Neural progenitor cell (in vitro differentiated cells): ENCODE data around the gene ZPR1. TPM values are rescaled to one million over a fixed set of nuclear protein-coding genes. Genes with fewer than 3 reads are reported as not detected.

Experiments
- DNase-seq: peaks from one replicate; pipeline ENCODE4 v3.0.0-alpha.2; 2016; ENCODE audit warnings: low spot score
- H2AFZ ChIP-seq: fragments of 200-600 bp; sonication (generic); replicated peaks from 2 replicates; pipeline ENCODE4 v1.6.1; 2016; ENCODE audit warnings: antibody characterized with exemption
- H3F3A ChIP-seq: fragments of 200-600 bp; sonication (generic); 2 replicates; pipeline ENCODE4 v1.6.1; 2016; ENCODE audit warnings: antibody characterized with exemption, low read depth
- H3K27ac ChIP-seq: fragments of 200-600 bp; sonication (generic); 2 replicates; pipeline ENCODE4 v1.5.1; 2016; ENCODE audit warnings: mild to moderate bottlenecking
- H3K27me3 ChIP-seq: fragments of 200-600 bp; sonication (generic); 2 replicates; pipeline ENCODE4 v1.6.1; 2016; ENCODE audit warnings: mild to moderate bottlenecking, moderate library complexity
- H3K36me3 ChIP-seq: fragments of 200-600 bp; sonication (generic); 2 replicates; pipeline ENCODE4 v1.5.1; 2016
- H3K4me1 ChIP-seq: fragments of 200-600 bp; sonication (generic); 2 replicates; pipeline ENCODE4 v1.6.1; 2016; ENCODE audit warnings: mixed run types
- H3K4me2 ChIP-seq: fragments of 200-600 bp; sonication (generic); 2 replicates; pipeline ENCODE4 v1.6.1; 2016
- H3K4me3 ChIP-seq: fragments of 200-600 bp; sonication (generic); 2 replicates; pipeline ENCODE4 v1.5.1; 2016
- H3K79me2 ChIP-seq: fragments of 200-600 bp; sonication (generic); 2 replicates; pipeline ENCODE4 v1.6.1; 2016; ENCODE audit warnings: low read depth
- H3K9ac ChIP-seq: fragments of 200-600 bp; sonication (generic); 2 replicates; pipeline ENCODE4 v1.6.1; 2016
- H3K9me3 ChIP-seq: fragments of 200-600 bp; sonication (generic); 2 replicates; pipeline ENCODE4 v1.5.1; 2016; ENCODE audit warnings: low read depth
- H4K20me1 ChIP-seq: fragments of 200-600 bp; sonication (generic); 2 replicates; pipeline ENCODE4 v1.6.1; 2016; ENCODE audit warnings: low read depth
- H3K27ac Mint-ChIP-seq: 3 replicates; pipeline ENCODE4 v1.8.0; 2021; ENCODE audit warnings: mixed read lengths
- H3K27me3 Mint-ChIP-seq: 2 replicates; pipeline ENCODE4 v1.8.0; 2022; ENCODE audit warnings: low read depth, mild to moderate bottlenecking, inconsistent platforms, moderate library complexity, mixed read lengths; ENCODE audit not compliant: insufficient read depth
- H3K36me3 Mint-ChIP-seq: 3 replicates; pipeline ENCODE4 v1.8.0; 2021; ENCODE audit warnings: mixed read lengths
- H3K4me1 Mint-ChIP-seq: 3 replicates; pipeline ENCODE4 v1.8.0; 2021; ENCODE audit warnings: mixed read lengths
- H3K4me3 Mint-ChIP-seq: 3 replicates; pipeline ENCODE4 v1.8.0; 2021; ENCODE audit warnings: mild to moderate bottlenecking, moderate library complexity, mixed read lengths
- H3K9me3 Mint-ChIP-seq: 3 replicates; pipeline ENCODE4 v1.8.0; 2020; ENCODE audit warnings: mixed read lengths
- CTCF ChIP-seq: fragments of 200-600 bp; sonication (generic); IDR thresholded peaks from 2 replicates; pipeline ENCODE4 v1.5.1; 2017; ENCODE audit warnings: antibody characterized with exemption, mild to moderate bottlenecking
- EZH2 ChIP-seq: fragments of 200-600 bp; sonication (generic); IDR thresholded peaks from 2 replicates; pipeline ENCODE4 v1.6.1; 2017; ENCODE audit warnings: antibody characterized with exemption, mild to moderate bottlenecking, moderate library complexity
- EZH2phosphoT487 ChIP-seq: fragments of 200-600 bp; sonication (generic); IDR thresholded peaks from 2 replicates; pipeline ENCODE4 v1.6.1; 2017; ENCODE audit warnings: antibody characterized with exemption
- total RNA-seq: library from RNA; depleted of rRNA; stranded (reverse); fragments of >200 nt; gene quantifications from 2 replicates; pipeline ENCODE4 v1.2.3, GENCODE V29; 2015; ENCODE audit warnings: low replicate concordance

The ZPR1 gene
- total RNA-seq, 1 donor from 2014 or later, result 38.5 TPM

- no peaks in the 10 kb centered on the region for H3K36me3 Mint-ChIP-seq
- Histone ChIP-seq H3F3A (no peaks in the 10 kb centered on the region), H3K4me3 (no peak overlapping the region), H2AFZ (no peak overlapping the region), H4K20me1 (no peaks in the 10 kb centered on the region), H3K4me1 (peaks cover 15% of the 10 kb centered on the region), H3K9ac (no peak overlapping the region), H3K27ac (no peak overlapping the region), H3K36me3 (no peaks in the 10 kb centered on the region), H3K79me2 (no peaks in the 10 kb centered on the region), H3K4me2 (no peak overlapping the region), H3K27me3 (no peaks in the 10 kb centered on the region), H3K9me3 (no peaks in the 10 kb centered on the region)
- peaks cover 10% of the 10 kb centered on the region for H3K4me1 Mint-ChIP-seq
- H3K27ac Mint-ChIP-seq, result no peak overlapping the region
- no peak for DNase-seq
- no peak overlapping the region for H3K4me3 Mint-ChIP-seq
- H3K9me3 Mint-ChIP-seq, result peaks cover under 1% of the 10 kb centered on the region
- TF ChIP-seq EZH2phosphoT487 (no peak), CTCF (no peak), EZH2 (no peak)
- H3K27me3 Mint-ChIP-seq, result peaks cover 2% of the 10 kb centered on the region
These were observed 39.1 kb upstream of the ZPR1 start for GRCh38 chr11:116826751-116827431.

- no peaks in the 10 kb centered on the region for H3K9me3 ChIP-seq
- H3K27me3 Mint-ChIP-seq, result peaks cover 2% of the 10 kb centered on the region
- no peaks in the 10 kb centered on the region for H3K9me3 Mint-ChIP-seq
- H3K79me2 ChIP-seq, result no peaks in the 10 kb centered on the region
- no peaks in the 10 kb centered on the region for H3F3A ChIP-seq
- H3K4me2 ChIP-seq, result no peak overlapping the region
- H3K27ac Mint-ChIP-seq, result no peak overlapping the region
- H4K20me1 ChIP-seq, result no peaks in the 10 kb centered on the region
- H3K27me3 ChIP-seq, result no peaks in the 10 kb centered on the region
- peaks cover 15% of the 10 kb centered on the region for H3K4me1 ChIP-seq
- TF ChIP-seq CTCF, result no peak
- no peak for TF ChIP-seq EZH2
- TF ChIP-seq EZH2phosphoT487, result no peak
- no peak overlapping the region for H3K9ac ChIP-seq
- H3K4me3 Mint-ChIP-seq, result no peak overlapping the region
- H2AFZ ChIP-seq, result no peak overlapping the region
- H3K4me3 ChIP-seq, result no peak overlapping the region
- H3K4me1 Mint-ChIP-seq, result peaks cover 10% of the 10 kb centered on the region
- no peak for DNase-seq
- no peak overlapping the region for H3K27ac ChIP-seq
- no peaks in the 10 kb centered on the region for H3K36me3 Mint-ChIP-seq
- H3K36me3 ChIP-seq, result no peaks in the 10 kb centered on the region
These were observed 38.3 kb upstream of the ZPR1 start for GRCh38 chr11:116825854-116826750.

GRCh38 chr11:116825434-116825833, 37.6 kb upstream of the ZPR1 start:
- H3K27ac ChIP-seq, result no peak overlapping the region
- Mint-ChIP-seq H3K36me3 (no peaks in the 10 kb centered on the region), H3K4me3 (no peak overlapping the region), H3K9me3 (no peaks in the 10 kb centered on the region), H3K27ac (no peak overlapping the region), H3K4me1 (peaks cover 10% of the 10 kb centered on the region), H3K27me3 (peaks cover 2% of the 10 kb centered on the region)
- no peak overlapping the region for H3K9ac ChIP-seq
- no peak overlapping the region for H2AFZ ChIP-seq
- TF ChIP-seq CTCF (no peak), EZH2 (no peak), EZH2phosphoT487 (no peak)
- H3K4me1 ChIP-seq, result peaks cover 15% of the 10 kb centered on the region
- H3K27me3 ChIP-seq, result no peaks in the 10 kb centered on the region
- H3K79me2 ChIP-seq, result no peaks in the 10 kb centered on the region
- no peak for DNase-seq
- H3K9me3 ChIP-seq, result no peaks in the 10 kb centered on the region
- no peaks in the 10 kb centered on the region for H3K36me3 ChIP-seq
- H3K4me3 ChIP-seq, result no peak overlapping the region
- no peaks in the 10 kb centered on the region for H3F3A ChIP-seq
- no peak overlapping the region for H3K4me2 ChIP-seq
- H4K20me1 ChIP-seq, result no peaks in the 10 kb centered on the region
